ENCODE data around the gene IFI6.
"Not testable (repeated sequence)": the region's sequence is repeated elsewhere in the genome, so short reads cannot be mapped to it uniquely, and the experiment has no call there.

IFI6 gene

DNA sequence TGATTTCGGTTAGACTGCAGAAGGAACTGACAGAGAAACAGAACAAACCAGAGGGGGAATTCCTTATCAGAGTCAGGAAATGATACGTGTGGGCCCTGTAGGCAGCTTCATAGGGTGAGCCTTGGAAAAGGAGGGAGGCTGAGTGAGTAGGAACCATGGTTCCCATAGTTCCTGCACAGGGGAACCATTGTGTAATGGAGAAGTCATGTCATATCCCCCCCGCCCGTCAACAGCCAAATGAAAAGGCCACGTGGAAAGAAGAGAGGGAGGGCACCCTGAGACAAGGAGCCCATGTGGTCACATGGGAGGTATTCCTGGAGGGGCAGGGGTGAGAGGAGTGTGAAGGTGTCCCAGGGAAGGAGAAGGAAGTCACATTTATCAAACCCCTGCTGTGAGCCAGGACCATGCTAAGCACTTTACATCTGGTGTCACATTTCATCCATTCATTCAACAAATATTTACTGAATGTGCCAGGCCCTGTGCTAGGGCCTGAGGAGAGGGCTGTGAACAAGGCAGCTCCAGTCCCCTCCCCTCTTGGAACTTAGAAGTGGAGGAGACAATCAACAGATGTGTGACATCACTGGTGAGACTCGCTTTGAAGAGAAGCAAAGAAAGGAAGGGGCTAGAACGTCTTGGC lies 21.3 kb downstream of the IFI6 start:
- no peak for DNase-seq (ENCODE audit: low read depth)

GRCh38 chr1:27650171-27650538 lies 21.8 kb downstream of the IFI6 start:
- DNase-seq (ENCODE audit: low read depth): no peak

- DNase-seq (ENCODE audit: low read depth): no peak
Measured at GRCh38 chr1:27649306-27649635, 22.7 kb downstream of the IFI6 start.

- no peak for DNase-seq (ENCODE audit: low read depth)
Measured at GRCh38 chr1:27648602-27649305, 23.2 kb downstream of the IFI6 start.

DNA sequence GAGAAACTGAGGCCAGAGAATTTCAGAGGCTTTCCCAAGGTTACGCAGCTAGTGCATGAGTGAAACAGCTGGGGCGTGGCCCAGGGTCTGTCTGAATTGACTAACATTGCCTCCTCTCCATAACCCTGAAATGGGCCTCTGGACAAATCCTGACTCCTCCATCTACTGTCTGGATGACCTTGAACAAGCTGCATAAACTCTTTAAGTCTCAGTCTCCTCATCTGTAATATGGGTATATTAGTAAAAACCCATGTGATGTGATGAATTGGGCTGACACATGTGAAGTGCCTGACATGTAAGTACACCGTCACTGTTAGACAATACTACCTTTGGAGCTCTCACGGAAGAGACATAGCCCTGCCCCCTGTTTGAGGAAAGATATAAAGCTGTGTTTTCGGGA lies 24.7 kb downstream of the IFI6 start:
- no peak for DNase-seq (ENCODE audit: low read depth)

GRCh38 chr1:27646676-27647075 lies 25.3 kb downstream of the IFI6 start:
- no peak for DNase-seq (ENCODE audit: low read depth)

DNA sequence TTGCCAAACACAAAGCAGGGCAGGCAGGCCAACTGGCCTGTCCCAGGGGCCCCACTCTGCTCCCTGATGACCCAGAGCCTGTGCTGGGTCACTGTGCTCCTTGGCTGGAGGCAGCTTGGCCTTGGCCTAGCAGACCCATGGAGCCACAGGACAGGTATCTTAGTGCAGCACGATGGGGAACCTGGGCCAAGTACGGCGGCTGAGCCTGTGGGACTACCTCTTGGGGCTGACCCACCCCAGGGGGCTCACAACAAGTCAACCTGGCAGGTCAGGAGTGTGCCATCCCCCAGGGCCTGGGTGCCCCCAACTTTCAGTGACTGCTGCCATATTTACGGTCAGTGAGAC lies 26.9 kb downstream of the IFI6 start:
- DNase-seq (ENCODE audit: low read depth): no peak

GRCh38 chr1:27644369-27645070 lies 27.5 kb downstream of the IFI6 start:
- DNase-seq (ENCODE audit: low read depth): no peak

- DNase-seq (ENCODE audit: low read depth): no peak
Measured at GRCh38 chr1:27643600-27644368, 28.2 kb downstream of the IFI6 start.

DNA sequence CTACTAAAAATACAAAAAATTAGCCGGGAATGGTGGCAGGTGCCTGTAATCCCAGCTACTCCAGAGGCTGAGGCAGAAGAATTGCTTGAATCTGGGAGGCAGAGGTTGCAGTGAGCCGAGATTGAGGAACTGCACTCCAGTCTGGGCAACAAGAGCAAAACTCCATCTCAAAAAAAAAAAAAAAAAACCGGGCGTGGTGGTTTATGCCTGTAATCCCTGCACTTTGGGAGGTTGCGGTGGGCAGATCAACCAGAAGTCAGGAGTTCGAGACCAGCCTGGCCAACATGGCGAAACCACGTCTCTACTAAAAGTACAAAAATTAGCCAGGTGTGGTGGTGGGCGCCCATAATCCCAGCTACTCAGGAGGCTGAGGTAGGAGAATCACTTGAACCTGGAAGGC lies 31.5 kb downstream of the IFI6 start:
- not testable (repeated sequence) for DNase-seq (ENCODE audit: low read depth)

GRCh38 chr1:27638805-27639204 lies 33.2 kb downstream of the IFI6 start:
- DNase-seq (ENCODE audit: low read depth): no peak

- DNase-seq (ENCODE audit: low read depth): no peak
Measured at GRCh38 chr1:27638047-27638734, 33.8 kb downstream of the IFI6 start.

- DNase-seq (ENCODE audit: low read depth): no peak
Measured at GRCh38 chr1:27635396-27636142, 36.4 kb downstream of the IFI6 start.

DNA sequence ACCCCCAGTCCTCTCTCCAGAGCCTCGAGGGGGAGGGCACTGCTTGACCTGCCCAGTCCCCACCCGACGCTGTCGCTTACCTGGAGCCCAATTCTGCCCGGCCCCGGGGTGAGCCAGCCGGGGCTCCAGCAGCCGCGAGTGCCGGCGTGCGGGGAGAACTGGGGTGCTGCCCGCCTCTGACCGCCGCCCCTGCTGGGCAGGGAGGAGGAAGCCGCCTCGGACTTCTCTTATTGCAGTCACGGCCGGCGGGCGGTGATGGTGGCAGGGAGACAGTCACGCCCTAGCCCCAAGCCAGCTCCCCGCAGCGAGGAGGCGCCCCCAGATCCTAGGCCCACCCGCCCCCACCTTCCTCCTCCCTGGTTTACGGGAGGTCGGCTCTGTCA lies 37.0 kb downstream of the IFI6 start, which contains the start of gene FGR:
TSS of gene FGR (minus strand) at position 201 of the 383 bp plus-strand sequence. CDS start 11,269 bp downstream, outside the sequence.
- no peak for DNase-seq (ENCODE audit: low read depth)

GRCh38 chr1:27634177-27634984 lies 37.6 kb downstream of the IFI6 start:
- no peak for DNase-seq (ENCODE audit: low read depth)

DNA sequence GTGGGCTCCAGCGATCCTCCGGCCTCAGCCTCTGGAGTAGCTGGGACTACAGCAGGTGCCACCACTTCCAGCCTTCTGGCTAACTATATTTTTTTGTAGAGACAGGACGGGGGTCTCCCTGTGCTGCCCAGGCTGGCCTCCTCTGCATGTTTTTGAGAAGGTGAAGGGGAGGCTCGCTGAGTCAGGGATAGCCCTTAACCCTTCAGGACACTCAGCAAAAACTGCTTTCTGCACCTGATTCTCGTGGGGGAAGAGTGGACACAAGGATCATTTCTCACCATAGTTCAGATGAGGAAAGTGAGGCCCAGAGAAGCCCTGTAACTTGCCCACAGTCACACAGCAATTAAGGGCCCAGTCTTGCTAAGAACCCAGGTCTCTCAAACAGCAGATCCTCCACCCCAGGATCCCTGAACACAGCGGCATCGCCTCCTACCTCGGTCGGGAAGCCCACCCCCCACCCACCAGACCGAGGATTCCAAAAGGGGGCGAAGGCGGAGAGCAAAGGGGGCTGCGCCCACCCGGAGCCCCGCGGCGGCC lies 38.3 kb downstream of the IFI6 start:
- DNase-seq (ENCODE audit: low read depth): no peak

GRCh38 chr1:27633298-27633610 lies 38.7 kb downstream of the IFI6 start:
- no peak for DNase-seq (ENCODE audit: low read depth)

- no peak for DNase-seq (ENCODE audit: low read depth)
Measured at GRCh38 chr1:27632387-27633297, 39.4 kb downstream of the IFI6 start.

DNA sequence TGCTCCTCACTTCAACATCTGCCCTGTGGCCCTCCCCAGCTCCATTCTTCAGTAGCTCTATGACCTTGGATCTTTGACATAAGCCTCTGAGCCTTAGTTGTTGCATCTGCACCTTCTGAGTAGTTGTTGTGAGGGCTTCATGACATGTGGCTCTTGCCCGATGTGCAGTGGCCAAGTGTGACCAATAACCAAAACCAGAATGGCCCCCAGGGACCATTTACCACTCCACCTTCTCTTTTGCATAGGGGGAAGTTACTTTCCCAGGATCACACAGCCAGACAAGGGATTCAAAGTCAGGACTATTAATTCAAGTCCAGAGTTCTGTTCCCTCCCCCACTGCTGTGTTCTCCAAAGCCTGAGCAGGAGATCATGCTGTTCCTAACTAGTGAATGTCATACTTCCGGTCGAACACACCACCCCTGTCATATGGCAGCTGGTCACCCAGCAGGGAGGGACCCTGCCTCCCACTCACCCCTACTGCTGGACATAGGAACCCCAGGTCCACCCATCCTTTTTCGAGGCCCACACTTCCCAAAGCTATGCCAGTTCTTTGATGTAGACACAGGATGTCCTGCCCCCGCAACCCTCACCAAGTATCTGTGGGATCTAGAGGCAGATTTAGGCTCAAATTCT lies 41.0 kb downstream of the IFI6 start:
- DNase-seq (ENCODE audit: low read depth): no peak

All from stimulated activated CD8-positive, alpha-beta memory T cell treated with anti-CD3 and anti-CD28 coated beads, Interleukin-7, amount 100 ng/mL, for 24 hours (primary cell).